Adipocyte (in vitro differentiated cells): ENCODE data around the gene MAGEA12.
"Not testable (repeated sequence)": the region's sequence is repeated elsewhere in the genome, so short reads cannot be mapped to it uniquely, and the experiment has no call there.

Experiments
- DNase-seq: peaks from one replicate; pipeline ENCODE4 v3.0.0-alpha.2; 2015; ENCODE audit warnings: low read depth
- H3K27me3 ChIP-seq: replicated peaks from 2 replicates; pipeline ENCODE4 v1.7.0; 2013; ENCODE audit warnings: mild to moderate bottlenecking, low read length, moderate library complexity; ENCODE audit not compliant: control insufficient read depth, insufficient read depth
- H3K36me3 ChIP-seq: 2 replicates; pipeline ENCODE4 v1.7.0; 2013; ENCODE audit warnings: low read length, mild to moderate bottlenecking, moderate library complexity; ENCODE audit not compliant: control insufficient read depth, insufficient read depth, severe bottlenecking
- H3K4me1 ChIP-seq: 2 replicates; pipeline ENCODE4 v1.7.0; 2013; ENCODE audit warnings: mild to moderate bottlenecking, low read length, moderate library complexity; ENCODE audit not compliant: control insufficient read depth, insufficient read depth
- H3K4me3 ChIP-seq: 2 replicates; pipeline ENCODE4 v1.7.0; 2013; ENCODE audit warnings: mild to moderate bottlenecking, low read length, moderate library complexity
- H3K9ac ChIP-seq: 2 replicates; pipeline ENCODE4 v1.7.0; 2013; ENCODE audit warnings: mild to moderate bottlenecking, low read length, moderate library complexity
- H3K9me3 ChIP-seq: 2 replicates; pipeline ENCODE4 v1.7.0; 2013; ENCODE audit warnings: mild to moderate bottlenecking, low read length, moderate library complexity; ENCODE audit not compliant: control insufficient read depth

The MAGEA12 gene

DNA sequence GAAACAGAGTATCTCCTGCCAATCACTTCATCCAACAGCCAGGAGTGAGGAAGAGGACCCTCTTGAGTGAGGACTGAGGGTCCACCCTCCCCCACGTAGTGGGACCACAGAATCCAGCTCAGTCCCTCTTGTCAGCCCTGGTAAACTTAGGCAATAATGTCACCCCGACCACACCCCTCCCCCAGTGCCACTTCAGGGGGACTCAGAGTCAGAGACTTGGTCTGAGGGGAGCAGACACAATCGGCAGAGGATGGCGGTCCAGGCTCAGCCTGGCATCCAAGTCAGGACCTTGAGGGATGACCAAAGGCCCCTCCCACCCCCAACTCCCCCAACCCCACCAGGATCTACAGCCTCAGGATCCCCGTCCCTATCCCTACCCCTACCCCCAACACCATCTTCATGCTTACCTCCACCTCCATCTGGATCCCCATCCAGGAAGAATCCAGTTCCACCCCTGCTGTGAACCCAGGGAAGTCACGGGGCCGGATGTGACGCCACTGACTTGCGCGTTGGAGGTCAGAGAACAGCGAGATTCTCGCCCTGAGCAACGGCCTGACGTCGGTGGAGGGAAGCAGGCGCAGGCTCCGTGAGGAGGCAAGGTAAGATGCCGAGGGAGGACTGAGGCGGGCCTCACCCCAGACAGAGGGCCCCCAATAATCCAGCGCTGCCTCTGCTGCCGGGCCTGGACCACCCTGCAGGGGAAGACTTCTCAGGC, at the start of gene MAGEA12, which contains the start of gene CSAG1:
MAGEA12 (plus strand) TSS at position 497 of the 715 bp plus-strand sequence. CDS start 2,405 bp downstream, outside the sequence.
CSAG1 (minus strand) TSS at position 461 of the 715 bp plus-strand sequence. CDS start 1,261 bp downstream, outside the sequence.
- no peak for DNase-seq
- Histone ChIP-seq H3K9ac (no peak within 1 kb of the TSS), H3K4me1 (no peaks in the 10 kb centered on the region), H3K9me3 (no peaks in the 10 kb centered on the region), H3K4me3 (no peak within 1 kb of the TSS), H3K27me3 (no peaks in the 10 kb centered on the region), H3K36me3 (no peaks in the 10 kb centered on the region)

DNA sequence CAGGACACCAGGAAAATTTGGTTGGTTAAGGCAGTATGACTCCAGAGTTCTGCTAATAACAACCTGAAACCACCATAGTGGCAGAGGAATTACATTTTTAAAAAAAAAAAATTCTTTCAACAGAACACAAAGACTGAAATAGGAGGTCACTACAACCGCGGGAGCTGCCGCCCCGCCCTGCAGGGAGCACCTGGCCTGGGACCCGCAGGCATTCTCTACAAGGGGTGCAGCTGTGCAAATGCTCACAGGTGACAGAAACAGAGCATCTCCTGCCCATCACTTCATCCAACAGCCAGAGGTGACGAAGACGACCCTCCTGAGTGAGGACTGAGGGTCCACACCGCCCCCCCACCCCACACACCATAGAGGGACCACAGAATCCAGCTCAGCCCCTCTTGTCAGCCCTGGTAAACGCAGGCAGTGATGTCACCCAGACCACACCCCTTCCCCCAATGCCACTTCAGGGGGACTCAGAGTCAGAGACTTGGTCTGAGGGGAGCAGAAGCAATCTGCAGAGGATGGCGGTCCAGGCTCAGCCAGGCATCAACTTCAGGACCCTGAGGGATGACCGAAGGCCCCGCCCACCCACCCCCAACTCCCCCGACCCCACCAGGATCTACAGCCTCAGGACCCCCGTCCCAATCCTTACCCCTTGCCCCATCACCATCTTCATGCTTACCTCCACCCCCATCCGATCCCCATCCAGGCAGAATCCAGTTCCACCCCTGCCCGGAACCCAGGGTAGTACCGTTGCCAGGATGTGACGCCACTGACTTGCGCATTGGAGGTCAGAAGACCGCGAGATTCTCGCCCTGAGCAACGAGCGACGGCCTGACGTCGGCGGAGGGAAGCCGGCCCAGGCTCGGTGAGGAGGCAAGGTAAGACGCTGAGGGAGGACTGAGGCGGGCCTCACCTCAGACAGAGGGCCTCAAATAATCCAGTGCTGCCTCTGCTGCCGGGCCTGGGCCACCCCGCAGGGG, 35.3 kb upstream of the MAGEA12 start, which contains the start of gene MAGEA3:
MAGEA3 (plus strand) TSS at position 843 of the 980 bp plus-strand sequence. CDS start 2,039 bp downstream, outside the sequence.
- not testable (repeated sequence) for H3K9me3 ChIP-seq, H3K36me3 ChIP-seq, H3K4me3 ChIP-seq, DNase-seq, H3K9ac ChIP-seq, H3K27me3 ChIP-seq, H3K4me1 ChIP-seq

GRCh38 chrX:152700390-152700789, 33.2 kb upstream of the MAGEA12 start:
- H3K9me3 ChIP-seq, H3K4me1 ChIP-seq, H3K27me3 ChIP-seq, H3K36me3 ChIP-seq, H3K4me3 ChIP-seq, H3K9ac ChIP-seq, DNase-seq: not testable (repeated sequence)

DNA sequence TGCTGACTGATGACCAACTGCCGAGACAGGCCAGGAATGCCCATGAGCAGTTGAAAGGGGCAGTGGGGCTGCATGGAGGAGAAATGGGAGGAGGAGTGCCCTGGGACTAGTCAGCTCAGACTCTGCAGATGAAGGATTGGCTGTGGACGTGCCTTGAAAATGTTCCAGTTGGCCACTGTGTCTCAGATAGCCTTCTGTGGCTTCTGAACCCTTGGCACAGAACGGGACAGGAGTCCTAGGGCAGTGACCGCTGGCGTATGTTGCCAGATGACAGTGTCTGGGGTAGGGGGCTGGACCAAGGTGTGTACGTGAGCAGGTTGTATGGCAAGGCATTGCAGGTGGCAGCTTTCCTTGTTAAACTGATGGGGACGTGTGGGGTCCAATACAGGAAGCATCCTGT, 27.1 kb upstream of the MAGEA12 start:
- H3K4me3 ChIP-seq, H3K9ac ChIP-seq: not testable (repeated sequence)

GRCh38 chrX:152709173-152709572, 24.4 kb upstream of the MAGEA12 start, which contains the start of gene CSAG2:
Gene CSAG2 (minus strand): TSS chrX:152709273. CDS start chrX:152709112, 161 bp downstream.
- H3K27me3 ChIP-seq, H3K9ac ChIP-seq: not testable (repeated sequence)

More for the DNA sequence above, 27.1 kb upstream of the MAGEA12 start:
- not testable (repeated sequence) for H3K27me3 ChIP-seq, H3K36me3 ChIP-seq, DNase-seq, H3K4me1 ChIP-seq, H3K9me3 ChIP-seq

GRCh38 chrX:152713195-152713594, 20.4 kb upstream of the MAGEA12 start:
- not testable (repeated sequence) for H3K27me3 ChIP-seq, H3K4me1 ChIP-seq, H3K4me3 ChIP-seq, DNase-seq, H3K36me3 ChIP-seq, H3K9ac ChIP-seq, H3K9me3 ChIP-seq

More at GRCh38 chrX:152709173-152709572, 24.4 kb upstream of the MAGEA12 start, which contains the start of gene CSAG2:
- not testable (repeated sequence) for H3K4me3 ChIP-seq, DNase-seq, H3K36me3 ChIP-seq, H3K9me3 ChIP-seq, H3K4me1 ChIP-seq

DNA sequence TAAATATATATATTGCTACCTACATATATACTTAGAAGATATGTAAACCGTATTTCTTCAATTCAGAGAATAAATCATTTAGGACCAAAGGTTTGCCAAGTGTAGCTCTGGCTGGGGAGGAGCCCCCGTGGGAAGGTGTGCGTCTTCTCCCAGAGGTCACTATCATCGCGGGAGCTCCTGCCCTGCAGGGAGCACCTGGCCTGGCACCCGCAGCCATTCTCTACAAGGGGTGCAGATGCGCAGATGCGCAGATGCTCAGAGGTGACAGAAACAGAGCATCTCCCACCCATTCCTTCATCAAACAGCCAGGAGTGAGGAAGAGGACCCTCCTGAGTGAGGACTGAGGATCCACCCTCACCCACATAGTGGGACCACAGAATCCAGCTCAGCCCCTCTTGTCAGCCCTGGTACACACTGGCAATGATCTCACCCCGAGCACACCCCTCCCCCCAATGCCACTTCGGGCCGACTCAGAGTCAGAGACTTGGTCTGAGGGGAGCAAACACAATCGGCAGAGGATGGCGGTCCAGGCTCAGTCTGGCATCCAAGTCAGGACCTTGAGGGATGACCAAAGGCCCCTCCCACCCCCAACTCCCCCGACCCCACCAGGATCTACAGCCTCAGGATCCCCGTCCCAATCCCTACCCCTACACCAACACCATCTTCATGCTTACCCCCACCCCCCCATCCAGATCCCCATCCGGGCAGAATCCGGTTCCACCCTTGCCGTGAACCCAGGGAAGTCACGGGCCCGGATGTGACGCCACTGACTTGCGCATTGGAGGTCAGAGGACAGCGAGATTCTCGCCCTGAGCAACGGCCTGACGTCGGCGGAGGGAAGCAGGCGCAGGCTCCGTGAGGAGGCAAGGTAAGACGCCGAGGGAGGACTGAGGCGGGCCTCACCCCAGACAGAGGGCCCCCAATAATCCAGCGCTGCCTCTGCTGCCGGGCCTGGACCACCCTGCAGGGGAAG, 19.5 kb upstream of the MAGEA12 start, which contains the start of gene MAGEA2B:
MAGEA2B (plus strand) TSS at position 814 of the 973 bp plus-strand sequence. CDS start 2,479 bp downstream, outside the sequence.
- not testable (repeated sequence) for H3K9ac ChIP-seq, DNase-seq, H3K4me1 ChIP-seq, H3K4me3 ChIP-seq, H3K9me3 ChIP-seq, H3K36me3 ChIP-seq, H3K27me3 ChIP-seq

DNA sequence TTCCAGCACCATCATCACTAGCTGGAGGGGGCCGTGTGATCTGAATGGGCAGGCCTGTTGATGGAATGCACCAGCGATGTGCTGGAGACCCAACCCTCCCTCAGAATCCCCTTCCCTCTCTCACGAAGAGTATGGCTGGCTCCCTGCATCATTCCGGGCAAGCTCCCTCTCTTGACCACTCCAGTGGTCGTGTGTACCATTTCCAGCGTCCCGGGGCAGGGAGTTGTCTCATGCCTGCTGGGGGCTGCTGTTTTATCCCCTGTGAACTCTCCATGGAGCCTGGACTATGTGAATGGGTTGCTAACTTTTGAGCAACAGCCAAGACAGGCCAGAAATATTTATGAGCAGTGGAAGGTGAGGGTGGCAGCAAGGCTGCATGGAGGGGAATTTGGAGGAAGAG, 8.1 kb upstream of the MAGEA12 start:
- Histone ChIP-seq H3K9me3 (peaks cover 11% of the 10 kb centered on the region), H3K36me3 (no peaks in the 10 kb centered on the region), H3K4me3 (no peak overlapping the region), H3K27me3 (no peaks in the 10 kb centered on the region), H3K4me1 (no peaks in the 10 kb centered on the region), H3K9ac (no peak overlapping the region)
- no peak for DNase-seq

GRCh38 chrX:152734143-152734858, 744 bp downstream of the MAGEA12 start:
- H3K4me3 ChIP-seq, DNase-seq, H3K9me3 ChIP-seq: not testable (repeated sequence)

GRCh38 chrX:152735101-152735500, 1.5 kb downstream of the MAGEA12 start:
- no peaks in the 10 kb centered on the region for H3K27me3 ChIP-seq
- no peak overlapping the region for H3K4me3 ChIP-seq
- no peak overlapping the region for H3K9ac ChIP-seq
- H3K4me1 ChIP-seq = no peaks in the 10 kb centered on the region
- no peaks in the 10 kb centered on the region for H3K9me3 ChIP-seq
- H3K36me3 ChIP-seq = no peaks in the 10 kb centered on the region
- DNase-seq = no peak

More at GRCh38 chrX:152734143-152734858, 744 bp downstream of the MAGEA12 start:
- H3K4me1 ChIP-seq, H3K36me3 ChIP-seq, H3K9ac ChIP-seq, H3K27me3 ChIP-seq: not testable (repeated sequence)
